Loucy (cell line): ENCODE data around the gene JSRP1.

Source experiments
- EZH2phosphoT487 ChIP-seq: fragments of 200-600 bp; IDR thresholded peaks from 2 replicates; pipeline ENCODE4 v1.6.1; 2018; ENCODE audit warnings: antibody characterized with exemption, mild to moderate bottlenecking, moderate library complexity, borderline replicate concordance
- TF ChIP-seq, protein P1 (sequence below): fragments of 200-600 bp; sonication (generic); conservative IDR thresholded peaks from 2 replicates; pipeline ENCODE4 v1.5.1; 2014; ENCODE audit warnings: mild to moderate bottlenecking, antibody characterized with exemption, low read length

DNA sequence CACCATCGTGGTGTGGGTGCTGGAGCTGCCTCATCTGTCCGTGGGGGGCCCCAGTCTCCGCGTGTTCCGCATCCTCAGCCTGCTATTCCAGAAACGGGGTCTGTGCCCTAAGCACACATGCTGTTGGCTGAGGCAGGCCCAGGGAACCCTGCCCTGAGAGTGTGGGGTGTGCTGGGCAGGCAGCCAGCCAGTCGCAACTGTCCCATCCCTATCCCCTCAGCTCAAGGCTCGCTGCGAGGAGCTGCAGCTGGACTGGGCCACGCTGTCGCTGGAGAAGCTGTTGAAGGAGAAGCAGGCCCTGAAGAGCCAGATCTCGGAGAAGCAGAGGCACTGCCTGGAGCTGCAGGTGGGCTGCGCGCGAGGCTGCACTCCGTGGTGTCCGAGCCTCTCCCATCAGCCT lies 42.0 kb downstream of the JSRP1 start:
- TF ChIP-seq, protein P1, sequence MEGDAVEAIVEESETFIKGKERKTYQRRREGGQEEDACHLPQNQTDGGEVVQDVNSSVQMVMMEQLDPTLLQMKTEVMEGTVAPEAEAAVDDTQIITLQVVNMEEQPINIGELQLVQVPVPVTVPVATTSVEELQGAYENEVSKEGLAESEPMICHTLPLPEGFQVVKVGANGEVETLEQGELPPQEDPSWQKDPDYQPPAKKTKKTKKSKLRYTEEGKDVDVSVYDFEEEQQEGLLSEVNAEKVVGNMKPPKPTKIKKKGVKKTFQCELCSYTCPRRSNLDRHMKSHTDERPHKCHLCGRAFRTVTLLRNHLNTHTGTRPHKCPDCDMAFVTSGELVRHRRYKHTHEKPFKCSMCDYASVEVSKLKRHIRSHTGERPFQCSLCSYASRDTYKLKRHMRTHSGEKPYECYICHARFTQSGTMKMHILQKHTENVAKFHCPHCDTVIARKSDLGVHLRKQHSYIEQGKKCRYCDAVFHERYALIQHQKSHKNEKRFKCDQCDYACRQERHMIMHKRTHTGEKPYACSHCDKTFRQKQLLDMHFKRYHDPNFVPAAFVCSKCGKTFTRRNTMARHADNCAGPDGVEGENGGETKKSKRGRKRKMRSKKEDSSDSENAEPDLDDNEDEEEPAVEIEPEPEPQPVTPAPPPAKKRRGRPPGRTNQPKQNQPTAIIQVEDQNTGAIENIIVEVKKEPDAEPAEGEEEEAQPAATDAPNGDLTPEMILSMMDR = no peak
- TF ChIP-seq EZH2phosphoT487 = no peak
